GM19099 (cell line): Measurements from ENCODE around the gene BTN3A1.

Experiments used
- POLR2A ChIP-seq: IDR thresholded peaks from 3 replicates; pipeline ENCODE4 v1.6.1; 2011; ENCODE audit warnings: low read depth; ENCODE audit not compliant: insufficient read length; ENCODE audit errors: extremely low read depth

The BTN3A1 gene

DNA sequence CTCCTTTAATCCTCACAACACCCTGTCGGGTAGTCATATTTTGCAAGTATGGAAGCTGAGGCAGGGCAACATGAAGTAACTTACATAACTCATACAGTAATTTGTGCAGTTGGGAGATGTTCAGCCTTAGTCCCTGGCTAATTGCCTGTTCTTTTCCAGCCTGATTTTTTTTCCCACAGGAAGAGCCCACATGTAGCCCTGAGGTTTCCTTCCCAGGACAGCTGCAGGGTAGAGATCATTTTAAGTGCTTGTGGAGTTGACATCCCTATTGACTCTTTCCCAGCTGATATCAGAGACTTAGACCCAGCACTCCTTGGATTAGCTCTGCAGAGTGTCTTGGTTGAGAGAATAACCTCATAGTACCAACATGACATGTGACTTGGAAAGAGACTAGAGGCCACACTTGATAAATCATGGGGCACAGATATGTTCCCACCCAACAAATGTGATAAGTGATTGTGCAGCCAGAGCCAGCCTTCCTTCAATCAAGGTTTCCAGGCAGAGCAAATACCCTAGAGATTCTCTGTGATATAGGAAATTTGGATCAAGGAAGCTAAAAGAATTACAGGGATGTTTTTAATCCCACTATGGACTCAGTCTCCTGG lies 50.7 kb downstream of the BTN3A1 start:
- TF ChIP-seq POLR2A = no peak

DNA sequence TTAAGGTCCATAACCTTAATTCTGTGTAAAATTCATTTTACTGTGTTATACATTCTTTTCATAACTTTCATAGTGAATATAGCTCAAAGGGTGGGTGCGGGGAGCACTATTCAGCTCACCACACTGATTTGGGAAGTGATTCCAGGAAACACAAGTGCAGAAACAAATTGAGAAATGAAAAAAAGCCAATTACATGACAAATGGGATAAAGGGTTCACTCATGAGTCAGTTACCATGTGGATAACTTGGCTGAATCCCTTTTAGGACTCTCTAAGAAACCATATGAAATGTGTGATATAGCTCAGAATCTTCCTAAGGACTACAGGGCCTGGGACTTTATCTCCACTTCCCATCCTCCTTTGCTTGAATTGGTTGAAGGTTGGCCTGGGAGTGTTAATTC lies 52.6 kb downstream of the BTN3A1 start:
- TF ChIP-seq POLR2A = no peak

DNA sequence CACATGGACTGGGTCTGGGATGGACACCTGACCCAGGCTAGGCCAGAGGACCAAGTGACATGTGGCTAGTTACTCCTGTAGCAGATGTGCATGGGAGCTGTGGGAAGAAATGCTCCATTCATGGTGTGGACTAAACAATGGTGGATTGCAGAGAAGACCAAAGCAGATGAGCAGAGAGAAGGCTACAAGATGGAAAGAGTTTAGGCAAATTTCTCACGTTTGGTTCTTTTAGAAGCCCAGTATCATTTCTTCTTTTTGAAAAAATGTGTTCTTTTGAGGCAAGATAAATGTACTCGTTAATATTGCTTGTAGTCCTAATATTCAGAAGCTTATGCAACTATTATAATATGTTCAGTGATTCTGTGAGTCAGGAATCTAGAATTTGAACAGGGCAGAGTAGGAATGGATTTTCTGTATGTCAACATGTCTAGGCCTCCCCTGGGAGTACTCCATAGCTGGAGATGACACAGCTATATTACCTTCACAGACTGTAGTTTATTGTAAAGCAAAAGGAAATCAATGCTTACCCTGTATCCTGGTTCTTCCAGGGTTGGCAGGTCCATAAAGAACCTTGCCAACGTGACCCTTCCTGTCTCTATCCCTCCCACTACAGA lies 53.4 kb downstream of the BTN3A1 start:
- no peak for TF ChIP-seq POLR2A

DNA sequence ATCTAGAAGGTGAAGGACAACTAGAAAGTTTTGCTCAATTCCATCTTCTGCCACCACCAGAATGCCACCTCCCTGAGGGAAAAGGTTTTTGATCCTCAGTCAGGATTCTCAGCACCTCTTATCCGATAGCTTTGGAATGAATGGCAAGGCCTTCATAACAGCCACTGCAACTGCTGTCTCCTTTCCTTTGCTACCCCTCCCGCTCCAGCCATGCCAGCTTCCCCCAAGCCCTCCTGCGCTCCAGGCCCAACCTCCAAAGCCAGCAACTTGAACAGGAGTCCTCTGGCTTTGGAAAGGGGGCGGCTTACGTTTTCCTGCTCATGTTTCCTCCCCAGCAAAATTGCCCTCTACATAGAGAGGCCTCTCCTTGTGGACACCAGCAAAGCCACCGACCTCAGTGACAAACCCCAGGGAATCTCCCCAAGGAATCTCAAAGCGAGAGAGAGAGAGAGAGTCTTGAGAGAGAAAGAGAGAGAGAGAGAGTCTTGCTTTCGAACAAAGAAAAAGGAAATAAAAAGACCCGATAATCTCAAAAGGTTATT lies 55.3 kb downstream of the BTN3A1 start:
- no peak for TF ChIP-seq POLR2A

DNA sequence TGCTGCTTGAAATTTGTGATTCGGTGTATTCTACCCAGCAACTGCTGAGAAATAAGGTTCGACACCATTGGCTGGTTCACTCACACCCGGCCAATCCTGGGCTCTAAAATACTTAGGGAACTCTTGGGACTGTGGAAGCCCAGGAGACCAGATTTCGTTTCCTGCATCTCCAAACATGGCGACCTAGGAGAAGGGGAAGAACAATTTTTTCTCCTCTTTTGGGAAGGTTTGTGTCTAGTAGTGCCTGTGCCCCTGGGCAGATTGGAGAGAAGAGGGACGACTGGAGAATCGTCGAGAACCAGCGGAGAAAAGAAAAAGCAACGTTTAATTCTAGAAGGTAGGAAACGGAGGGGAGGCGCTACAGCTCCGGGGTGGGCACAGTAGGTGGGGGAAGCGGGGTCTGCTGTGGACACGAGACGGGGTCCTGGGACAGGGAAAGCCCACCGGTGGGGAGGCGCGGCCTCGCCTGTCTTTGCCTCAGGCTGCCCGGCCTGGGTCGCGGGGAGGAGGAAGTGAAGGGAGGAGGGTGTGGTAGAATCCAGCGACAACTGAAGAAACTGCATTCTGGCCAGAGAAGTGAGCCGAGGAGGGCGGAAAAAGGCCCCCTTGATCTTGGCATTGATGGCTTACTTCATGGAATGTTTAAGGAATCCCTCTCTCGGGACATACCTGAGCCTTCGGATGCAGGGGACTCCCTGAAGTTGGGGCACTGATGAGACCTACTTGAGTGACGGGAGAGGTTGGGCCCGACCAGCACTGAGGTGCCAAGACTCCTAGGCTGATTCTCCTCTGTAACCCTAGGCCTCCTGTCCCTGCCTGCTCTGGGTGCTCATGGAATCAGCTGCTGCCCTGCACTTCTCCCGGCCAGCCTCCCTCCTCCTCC lies 56.0 kb downstream of the BTN3A1 start, which contains the start of gene BTN2A1:
Gene BTN2A1 (plus strand): TSS at position 150 of the 883 bp plus-strand sequence. CDS start 682 bp downstream, at position 832.
- peak; percentile 31 for TF ChIP-seq POLR2A

DNA sequence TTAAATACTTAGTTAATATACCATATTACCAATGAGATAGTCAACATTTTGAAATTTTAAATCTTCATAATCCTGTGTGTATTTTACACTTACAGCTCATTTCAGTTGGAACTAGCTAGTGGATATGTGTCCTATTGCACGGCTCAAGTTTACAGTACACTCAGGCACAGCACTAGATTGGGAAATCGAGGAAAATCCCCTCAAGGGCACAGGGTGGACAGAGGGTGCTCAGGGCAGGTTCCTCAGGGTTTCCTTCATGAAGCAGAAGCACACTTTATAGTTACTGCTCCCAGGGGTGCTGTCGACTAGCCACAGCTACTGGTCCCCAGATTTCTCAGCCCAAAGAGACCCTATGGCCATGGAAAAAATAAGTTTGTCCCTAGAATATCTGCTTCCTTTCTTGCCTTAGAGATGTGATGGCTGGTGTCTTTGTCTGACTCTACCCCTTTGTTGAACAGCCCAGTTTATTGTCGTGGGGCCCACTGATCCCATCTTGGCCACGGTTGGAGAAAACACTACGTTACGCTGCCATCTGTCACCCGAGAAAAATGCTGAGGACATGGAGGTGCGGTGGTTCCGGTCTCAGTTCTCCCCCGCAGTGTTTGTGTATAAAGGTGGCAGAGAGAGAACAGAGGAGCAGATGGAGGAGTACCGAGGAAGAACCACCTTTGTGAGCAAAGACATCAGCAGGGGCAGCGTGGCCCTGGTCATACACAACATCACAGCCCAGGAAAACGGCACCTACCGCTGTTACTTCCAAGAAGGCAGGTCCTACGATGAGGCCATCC lies 57.1 kb downstream of the BTN3A1 start:
- no peak for TF ChIP-seq POLR2A

DNA sequence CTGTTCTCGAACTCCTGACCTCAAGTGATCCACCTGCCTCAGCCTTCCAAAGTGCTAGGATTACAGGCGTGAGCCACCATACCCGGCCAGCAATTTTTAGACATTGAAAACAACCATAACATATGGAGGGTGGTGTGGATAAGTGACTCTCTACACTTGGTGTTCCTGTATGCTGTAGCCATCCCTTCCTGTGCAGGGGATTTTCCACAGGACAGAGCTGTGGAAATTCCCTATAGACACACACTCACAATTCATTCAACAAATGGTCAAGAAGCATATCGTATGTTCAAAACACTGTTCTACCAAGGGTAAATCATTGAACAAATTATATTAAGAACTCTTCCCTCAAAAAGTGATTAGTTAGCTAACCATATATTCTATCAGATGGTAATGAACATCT lies 61.9 kb downstream of the BTN3A1 start:
- no peak for TF ChIP-seq POLR2A

DNA sequence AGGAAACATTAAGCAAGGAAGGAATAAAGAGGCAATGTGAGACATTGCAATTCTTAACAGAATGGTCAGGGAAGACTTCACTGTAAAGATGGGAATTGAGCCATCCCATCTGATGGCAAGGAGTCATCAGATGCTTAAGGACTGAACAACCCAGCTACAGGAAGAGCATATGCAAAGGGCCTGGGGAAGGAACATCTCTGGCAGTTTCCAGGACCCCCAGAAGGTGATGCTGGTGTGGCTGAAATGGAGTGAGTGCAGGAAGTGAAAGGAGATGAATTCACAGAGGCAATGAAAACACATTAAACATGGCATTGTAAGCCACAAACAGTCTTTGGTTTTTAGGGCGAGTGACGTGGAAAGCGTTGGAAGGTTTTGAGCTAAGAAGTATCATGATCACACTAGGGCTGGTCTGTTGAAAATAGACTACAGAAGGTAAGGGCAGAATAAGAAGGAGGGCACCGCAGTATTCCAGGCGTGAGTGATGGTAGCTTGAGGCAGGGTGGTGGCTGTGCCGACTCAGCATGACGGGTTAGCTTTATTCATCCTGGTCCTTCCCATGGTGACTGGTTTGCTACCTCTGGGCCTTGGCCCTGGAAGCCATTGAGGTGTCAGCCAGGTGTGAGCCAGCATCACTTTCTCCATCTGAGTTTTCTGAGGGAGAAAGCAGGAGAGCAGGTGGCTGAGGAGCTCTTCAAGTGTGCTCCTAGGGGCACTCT lies 62.5 kb downstream of the BTN3A1 start:
- TF ChIP-seq POLR2A = no peak
